A549 (cell line): ENCODE results near the gene GLDC.

Experiments
- CTCF ChIP-seq: fragments of >200 bp; sonication (Bioruptor Twin); formaldehyde crosslinking; IDR thresholded peaks from 3 replicates; pipeline ENCODE4 v1.5.1; 2016
- E2F6 ChIP-seq: IDR thresholded peaks from 2 replicates; pipeline ENCODE4 v1.6.1; 2012; ENCODE audit warnings: low read depth, borderline replicate concordance
- FOSB ChIP-seq: fragments of 250-450 bp; sonication (Bioruptor Pico); IDR thresholded peaks from 2 replicates; pipeline ENCODE4 v1.5.0; 2020; ENCODE audit warnings: mild to moderate bottlenecking, moderate library complexity
- HOXA7 ChIP-seq: fragments of 250-450 bp; sonication (Bioruptor Pico); IDR thresholded peaks from 2 replicates; pipeline ENCODE4 v1.5.0; 2020; ENCODE audit warnings: mild to moderate bottlenecking, moderate library complexity
- PBX3 ChIP-seq: IDR thresholded peaks from 2 replicates; pipeline ENCODE4 v1.6.1; 2012
- RAD21 ChIP-seq, 2 experiments: fragments of >200 bp in 1 of 2; sonication (Bioruptor Twin) in 1 of 2; formaldehyde crosslinking in 1 of 2; IDR thresholded peaks in 1 of 2; conservative IDR thresholded peaks in 1 of 2; 2 replicates in 1 of 2; 3 replicates in 1 of 2; pipeline ENCODE4 v1.6.1; 2012 to 2018; ENCODE audit warnings: inconsistent platforms in 1 of 2

GRCh38 chr9:6677803-6678202 is 32.3 kb upstream of the GLDC start:
- TF ChIP-seq CTCF (no peak), RAD21 (conservative IDR thresholded peaks at IDR 0.05 in 1 of 2, IDR thresholded peaks at IDR 0.05 in 1 of 2) (no peak), E2F6 (no peak), FOSB (CRISPR knock-in tag) (no peak), PBX3 (no peak), HOXA7 (CRISPR knock-in tag) (no peak)
